Dendritic cell treated with granulocyte-macrophage colony-stimulating factor and Interleukin-4, amounts not matched to agents 40 ng/mL and 50 ng/mL, for 4 days (primary cell): ENCODE results near the gene SNX8.
A peak's percentile ranks its signal among the peaks of the same experiment; 100 is the strongest.

Experiments used
- H3K27ac Mint-ChIP-seq: one replicate; pipeline ENCODE4 v1.8.0; 2022; ENCODE audit warnings: mild to moderate bottlenecking, mixed read lengths
- H3K27me3 Mint-ChIP-seq: one replicate; pipeline ENCODE4 v1.8.0; 2022; ENCODE audit warnings: mild to moderate bottlenecking, mixed read lengths
- H3K36me3 Mint-ChIP-seq: one replicate; pipeline ENCODE4 v1.8.0; 2022; ENCODE audit warnings: low read depth, mixed read lengths
- H3K4me1 Mint-ChIP-seq: one replicate; pipeline ENCODE4 v1.8.0; 2022; ENCODE audit warnings: low read depth, mixed read lengths
- H3K4me3 Mint-ChIP-seq: one replicate; pipeline ENCODE4 v1.8.0; 2022; ENCODE audit warnings: mild to moderate bottlenecking, moderate library complexity, mixed read lengths
- H3K9me3 Mint-ChIP-seq: one replicate; pipeline ENCODE4 v1.8.0; 2022; ENCODE audit warnings: mixed read lengths
- intact Hi-C: fragments of 100-400 bp; cut with micrococcal nuclease; formaldehyde crosslinking; loops from one replicate; pipeline ENCODE4 v1.15.0; 2022

SNX8 gene

GRCh38 chr7:2231992-2232765, 82.1 kb downstream of the SNX8 start:
- Mint-ChIP-seq H3K27ac (peak overlapping the region; percentile 90), H3K9me3 (no peaks in the 10 kb centered on the region), H3K36me3 (peaks cover 74% of the 10 kb centered on the region), H3K27me3 (no peaks in the 10 kb centered on the region), H3K4me3 (peak overlapping the region; percentile 88), H3K4me1 (peaks cover 58% of the 10 kb centered on the region)
- intact Hi-C loops: loop anchor here (5.0 kb wide), 1 partner anchor 120 kb away; the partner anchor contains the start of gene EIF3B

GRCh38 chr7:2230882-2231281, 83.4 kb downstream of the SNX8 start:
- Mint-ChIP-seq H3K4me3 (no peak overlapping the region), H3K27ac (peak overlapping the region; percentile 7), H3K9me3 (no peaks in the 10 kb centered on the region), H3K27me3 (no peaks in the 10 kb centered on the region), H3K4me1 (peaks cover 50% of the 10 kb centered on the region), H3K36me3 (peaks cover 74% of the 10 kb centered on the region)
- intact Hi-C loops: loop anchor here (5.0 kb wide), 1 partner anchor 121 kb away; the partner anchor contains the start of gene EIF3B

- no peak overlapping the region for H3K4me3 Mint-ChIP-seq
- no peaks in the 10 kb centered on the region for H3K27me3 Mint-ChIP-seq
- H3K9me3 Mint-ChIP-seq: no peaks in the 10 kb centered on the region
- H3K4me1 Mint-ChIP-seq: peaks cover 45% of the 10 kb centered on the region
- peaks cover 74% of the 10 kb centered on the region for H3K36me3 Mint-ChIP-seq
- peak overlapping the region; percentile 7 for H3K27ac Mint-ChIP-seq
- intact Hi-C loops: loop anchor here (5.0 kb wide), 1 partner anchor 122 kb away; the partner anchor contains the start of gene EIF3B
Observed at GRCh38 chr7:2230226-2230625, 84.0 kb downstream of the SNX8 start.

- H3K9me3 Mint-ChIP-seq: no peaks in the 10 kb centered on the region
- no peak overlapping the region for H3K27ac Mint-ChIP-seq
- peaks cover 38% of the 10 kb centered on the region for H3K4me1 Mint-ChIP-seq
- intact Hi-C loops: no loop called here
- H3K36me3 Mint-ChIP-seq: peaks cover 74% of the 10 kb centered on the region
- no peak overlapping the region for H3K4me3 Mint-ChIP-seq
- H3K27me3 Mint-ChIP-seq: no peaks in the 10 kb centered on the region
Observed at GRCh38 chr7:2229467-2229866, 84.8 kb downstream of the SNX8 start.

- intact Hi-C loops: no loop called here
- Mint-ChIP-seq H3K4me1 (peaks cover 34% of the 10 kb centered on the region), H3K4me3 (no peak overlapping the region), H3K36me3 (peaks cover 74% of the 10 kb centered on the region), H3K9me3 (no peaks in the 10 kb centered on the region), H3K27me3 (no peaks in the 10 kb centered on the region), H3K27ac (no peak overlapping the region)
Observed at GRCh38 chr7:2228921-2229320, 85.3 kb downstream of the SNX8 start.

- no peak overlapping the region for H3K27ac Mint-ChIP-seq
Observed at GRCh38 chr7:2227699-2228098, 86.5 kb downstream of the SNX8 start.

GRCh38 chr7:2225830-2226229, 88.4 kb downstream of the SNX8 start:
- intact Hi-C loops: no loop called here
- Mint-ChIP-seq H3K27ac (no peak overlapping the region), H3K4me3 (no peak overlapping the region), H3K9me3 (no peaks in the 10 kb centered on the region), H3K36me3 (peaks cover 98% of the 10 kb centered on the region), H3K27me3 (no peaks in the 10 kb centered on the region), H3K4me1 (peaks cover 22% of the 10 kb centered on the region)

More at GRCh38 chr7:2227699-2228098, 86.5 kb downstream of the SNX8 start:
- Mint-ChIP-seq H3K4me1 (peaks cover 28% of the 10 kb centered on the region), H3K27me3 (no peaks in the 10 kb centered on the region), H3K36me3 (peaks cover 87% of the 10 kb centered on the region), H3K4me3 (no peak overlapping the region), H3K9me3 (no peaks in the 10 kb centered on the region)
- intact Hi-C loops: no loop called here

GRCh38 chr7:2225336-2225735, 88.9 kb downstream of the SNX8 start:
- Mint-ChIP-seq H3K9me3 (no peaks in the 10 kb centered on the region), H3K27ac (no peak overlapping the region), H3K4me1 (peaks cover 17% of the 10 kb centered on the region), H3K27me3 (no peaks in the 10 kb centered on the region), H3K36me3 (peaks cover 98% of the 10 kb centered on the region), H3K4me3 (no peak overlapping the region)
- intact Hi-C loops: no loop called here

GRCh38 chr7:2224934-2225333, 89.3 kb downstream of the SNX8 start:
- Mint-ChIP-seq H3K36me3 (peaks cover 98% of the 10 kb centered on the region), H3K27ac (no peak overlapping the region), H3K4me3 (no peak overlapping the region), H3K4me1 (peaks cover 13% of the 10 kb centered on the region), H3K27me3 (no peaks in the 10 kb centered on the region), H3K9me3 (no peaks in the 10 kb centered on the region)
- intact Hi-C loops: no loop called here

- Mint-ChIP-seq H3K36me3 (peaks cover 98% of the 10 kb centered on the region), H3K4me1 (peaks cover 9% of the 10 kb centered on the region), H3K27me3 (no peaks in the 10 kb centered on the region), H3K4me3 (no peak overlapping the region), H3K9me3 (no peaks in the 10 kb centered on the region), H3K27ac (no peak overlapping the region)
- intact Hi-C loops: no loop called here
Observed at GRCh38 chr7:2224491-2224928, 89.7 kb downstream of the SNX8 start.

- Mint-ChIP-seq H3K4me3 (no peak overlapping the region), H3K36me3 (peaks cover 100% of the 10 kb centered on the region), H3K27me3 (no peaks in the 10 kb centered on the region), H3K4me1 (no peaks in the 10 kb centered on the region), H3K27ac (no peak overlapping the region), H3K9me3 (no peaks in the 10 kb centered on the region)
- intact Hi-C loops: no loop called here
Observed at GRCh38 chr7:2223321-2223720, 90.9 kb downstream of the SNX8 start.

- peaks cover 100% of the 10 kb centered on the region for H3K36me3 Mint-ChIP-seq
- H3K4me1 Mint-ChIP-seq: no peaks in the 10 kb centered on the region
- intact Hi-C loops: no loop called here
- no peak overlapping the region for H3K27ac Mint-ChIP-seq
- H3K4me3 Mint-ChIP-seq: no peak overlapping the region
- H3K27me3 Mint-ChIP-seq: no peaks in the 10 kb centered on the region
- H3K9me3 Mint-ChIP-seq: no peaks in the 10 kb centered on the region
Observed at GRCh38 chr7:2222516-2222915, 91.7 kb downstream of the SNX8 start.

- H3K27ac Mint-ChIP-seq: no peak overlapping the region
- H3K4me1 Mint-ChIP-seq: no peaks in the 10 kb centered on the region
- intact Hi-C loops: no loop called here
- H3K9me3 Mint-ChIP-seq: no peaks in the 10 kb centered on the region
- H3K4me3 Mint-ChIP-seq: no peak overlapping the region
- no peaks in the 10 kb centered on the region for H3K27me3 Mint-ChIP-seq
- peaks cover 100% of the 10 kb centered on the region for H3K36me3 Mint-ChIP-seq
Observed at GRCh38 chr7:2220954-2221353, 93.3 kb downstream of the SNX8 start.

- peaks cover 100% of the 10 kb centered on the region for H3K36me3 Mint-ChIP-seq
- H3K27me3 Mint-ChIP-seq: no peaks in the 10 kb centered on the region
- intact Hi-C loops: no loop called here
- H3K4me1 Mint-ChIP-seq: no peaks in the 10 kb centered on the region
- no peak overlapping the region for H3K4me3 Mint-ChIP-seq
- no peak overlapping the region for H3K27ac Mint-ChIP-seq
- H3K9me3 Mint-ChIP-seq: no peaks in the 10 kb centered on the region
Observed at GRCh38 chr7:2220506-2220905, 93.7 kb downstream of the SNX8 start.

- intact Hi-C loops: no loop called here
- Mint-ChIP-seq H3K27me3 (no peaks in the 10 kb centered on the region), H3K4me1 (no peaks in the 10 kb centered on the region), H3K27ac (no peak overlapping the region), H3K4me3 (no peak overlapping the region), H3K36me3 (peaks cover 100% of the 10 kb centered on the region), H3K9me3 (no peaks in the 10 kb centered on the region)
Observed at GRCh38 chr7:2220030-2220429, 94.2 kb downstream of the SNX8 start.
